Activated naive CD8-positive, alpha-beta T cell treated with anti-CD3 and anti-CD28 coated beads, Interleukin-2, amount 10 ng/mL, durations not matched to agents 7 days and 5 days (primary cell): ENCODE data around the gene SHLD2. TPM values are rescaled to one million over a fixed set of nuclear protein-coding genes. Genes with fewer than 3 reads are reported as not detected.
"Not testable (repeated sequence)": the region's sequence is repeated elsewhere in the genome, so short reads cannot be mapped to it uniquely, and the experiment has no call there.

ENCODE experiments used
- ATAC-seq: fragments of 150-1000 bp; cut with Tn5 transposase; one replicate; pipeline ENCODE4 v1.10.0; 2021; ENCODE audit warnings: low read depth, moderate library complexity
- POLR2A ChIA-PET: fragments of 350-600 bp; sonication (Branson Sonifier 250); formaldehyde crosslinking; loops from one replicate; lab custom pipeline; 2021; ENCODE audit warnings: antibody characterized with exemption; lab: Charles Lee
- DNase-seq: peaks from one replicate; pipeline ENCODE4 v3.0.0; 2021
- H3K27ac Mint-ChIP-seq: one replicate; pipeline ENCODE4 v1.8.0; 2022; ENCODE audit warnings: mild to moderate bottlenecking, mixed read lengths
- H3K27me3 Mint-ChIP-seq: one replicate; pipeline ENCODE4 v1.8.0; 2022; ENCODE audit warnings: mild to moderate bottlenecking, moderate library complexity, mixed read lengths
- H3K36me3 Mint-ChIP-seq: one replicate; pipeline ENCODE4 v1.8.0; 2021; ENCODE audit warnings: mild to moderate bottlenecking, mixed read lengths
- H3K4me1 Mint-ChIP-seq: one replicate; pipeline ENCODE4 v1.8.0; 2021; ENCODE audit warnings: mixed read lengths
- H3K4me3 Mint-ChIP-seq: one replicate; pipeline ENCODE4 v1.8.0; 2022; ENCODE audit warnings: mild to moderate bottlenecking, moderate library complexity, mixed read lengths
- H3K9me3 Mint-ChIP-seq: one replicate; pipeline ENCODE4 v1.8.0; 2021; ENCODE audit warnings: mixed read lengths
- total RNA-seq, 2 experiments: library from RNA; stranded (reverse); gene quantifications; one replicate each; pipeline ENCODE4 v1.2.3, GENCODE V29; 2021

The SHLD2 gene
- total RNA-seq, 2 experiments from 2014 or later, result 25.9 to 26.1 TPM

GRCh38 chr10:87072449-87072848 lies 22.6 kb upstream of the SHLD2 start:
- ATAC-seq (no peak), DNase-seq (no peak)
- Mint-ChIP-seq H3K9me3 (no peaks in the 10 kb centered on the region), H3K4me3 (no peak overlapping the region), H3K27ac (no peak overlapping the region), H3K4me1 (peaks cover 4% of the 10 kb centered on the region), H3K27me3 (no peaks in the 10 kb centered on the region), H3K36me3 (peaks cover 11% of the 10 kb centered on the region)
- POLR2A ChIA-PET, result no interaction called here

GRCh38 chr10:87076421-87076820 lies 18.6 kb upstream of the SHLD2 start:
- H3K9me3 Mint-ChIP-seq, DNase-seq, H3K4me1 Mint-ChIP-seq, ATAC-seq, H3K27ac Mint-ChIP-seq, POLR2A ChIA-PET, H3K4me3 Mint-ChIP-seq, H3K27me3 Mint-ChIP-seq: not testable (repeated sequence)
- H3K36me3 Mint-ChIP-seq, result peaks cover 18% of the 10 kb centered on the region

GRCh38 chr10:87079106-87079836 lies 15.7 kb upstream of the SHLD2 start:
- no peaks in the 10 kb centered on the region for H3K27me3 Mint-ChIP-seq
- H3K27ac Mint-ChIP-seq, result no peak overlapping the region
- DNase-seq (no peak), ATAC-seq (no peak)
- H3K9me3 Mint-ChIP-seq, result no peaks in the 10 kb centered on the region
- no peak overlapping the region for H3K4me3 Mint-ChIP-seq
- POLR2A ChIA-PET, result no interaction called here
- peaks cover 26% of the 10 kb centered on the region for H3K36me3 Mint-ChIP-seq
- peaks cover 23% of the 10 kb centered on the region for H3K4me1 Mint-ChIP-seq

- ATAC-seq, H3K9me3 Mint-ChIP-seq, POLR2A ChIA-PET, H3K4me3 Mint-ChIP-seq, H3K27me3 Mint-ChIP-seq, H3K27ac Mint-ChIP-seq, DNase-seq: not testable (repeated sequence)
- Mint-ChIP-seq H3K4me1 (peaks cover 31% of the 10 kb centered on the region), H3K36me3 (peaks cover 27% of the 10 kb centered on the region)
These were observed 14.4 kb upstream of the SHLD2 start for GRCh38 chr10:87080621-87081020.

- H3K4me3 Mint-ChIP-seq, H3K27ac Mint-ChIP-seq, H3K9me3 Mint-ChIP-seq, POLR2A ChIA-PET, DNase-seq, ATAC-seq, H3K27me3 Mint-ChIP-seq: not testable (repeated sequence)
- peaks cover 33% of the 10 kb centered on the region for H3K36me3 Mint-ChIP-seq
- H3K4me1 Mint-ChIP-seq, result peaks cover 31% of the 10 kb centered on the region
These were observed 13.4 kb upstream of the SHLD2 start for GRCh38 chr10:87081574-87081973.

- H3K27me3 Mint-ChIP-seq, ATAC-seq, DNase-seq, H3K9me3 Mint-ChIP-seq, H3K4me3 Mint-ChIP-seq, POLR2A ChIA-PET, H3K27ac Mint-ChIP-seq: not testable (repeated sequence)
- Mint-ChIP-seq H3K4me1 (peaks cover 33% of the 10 kb centered on the region), H3K36me3 (peaks cover 38% of the 10 kb centered on the region)
These were observed 12.8 kb upstream of the SHLD2 start for GRCh38 chr10:87082219-87082618.

GRCh38 chr10:87083576-87084290 lies 11.3 kb upstream of the SHLD2 start:
- POLR2A ChIA-PET, result interaction anchor here (1.1 kb wide), 1 partner anchor 9 kb away, joined by 3 read pairs; no protein-coding TSS in a partner anchor
- Mint-ChIP-seq H3K36me3 (peaks cover 38% of the 10 kb centered on the region), H3K4me3 (peak overlapping the region; percentile 16), H3K4me1 (peaks cover 32% of the 10 kb centered on the region)
- DNase-seq, H3K9me3 Mint-ChIP-seq, H3K27me3 Mint-ChIP-seq, H3K27ac Mint-ChIP-seq: not testable (repeated sequence)
- peak; percentile 19 for ATAC-seq

- H3K27ac Mint-ChIP-seq, DNase-seq, H3K4me3 Mint-ChIP-seq, H3K27me3 Mint-ChIP-seq, H3K9me3 Mint-ChIP-seq: not testable (repeated sequence)
- H3K4me1 Mint-ChIP-seq, result peaks cover 32% of the 10 kb centered on the region
- POLR2A ChIA-PET, result interaction anchor here (1.1 kb wide), 1 partner anchor 9 kb away, joined by 3 read pairs; no protein-coding TSS in a partner anchor
- peaks cover 42% of the 10 kb centered on the region for H3K36me3 Mint-ChIP-seq
- peak; percentile 21 for ATAC-seq
These were observed 10.7 kb upstream of the SHLD2 start for GRCh38 chr10:87084291-87084782.

GRCh38 chr10:87085537-87085936 lies 9.5 kb upstream of the SHLD2 start:
- ATAC-seq (no peak), DNase-seq (no peak)
- Mint-ChIP-seq H3K4me1 (peaks cover 37% of the 10 kb centered on the region), H3K27ac (no peak overlapping the region), H3K4me3 (no peak overlapping the region), H3K9me3 (no peaks in the 10 kb centered on the region), H3K27me3 (no peaks in the 10 kb centered on the region), H3K36me3 (peaks cover 44% of the 10 kb centered on the region)
- POLR2A ChIA-PET, result interaction anchor here (1.6 kb wide), 1 partner anchor 10 kb away, joined by 5 read pairs; the partner anchor contains the start of gene SHLD2

- POLR2A ChIA-PET, result no interaction called here
- Mint-ChIP-seq H3K27ac (no peak overlapping the region), H3K4me3 (no peak overlapping the region), H3K36me3 (peaks cover 26% of the 10 kb centered on the region), H3K27me3 (no peaks in the 10 kb centered on the region), H3K9me3 (no peaks in the 10 kb centered on the region), H3K4me1 (peaks cover 40% of the 10 kb centered on the region)
- no peak for ATAC-seq
- no peak for DNase-seq
These were observed 5.3 kb upstream of the SHLD2 start for GRCh38 chr10:87089746-87090145.

- H3K27ac Mint-ChIP-seq, result no peak overlapping the region
- peaks cover 23% of the 10 kb centered on the region for H3K36me3 Mint-ChIP-seq
- H3K4me1 Mint-ChIP-seq, result peaks cover 38% of the 10 kb centered on the region
- no peaks in the 10 kb centered on the region for H3K27me3 Mint-ChIP-seq
- H3K4me3 Mint-ChIP-seq, result no peak overlapping the region
- POLR2A ChIA-PET, result no interaction called here
- ATAC-seq (no peak), DNase-seq (no peak)
- no peaks in the 10 kb centered on the region for H3K9me3 Mint-ChIP-seq
These were observed 4.2 kb upstream of the SHLD2 start for GRCh38 chr10:87090779-87091178.

- ATAC-seq (no peak), DNase-seq (no peak)
- H3K27me3 Mint-ChIP-seq, result no peaks in the 10 kb centered on the region
- H3K4me1 Mint-ChIP-seq, result peaks cover 33% of the 10 kb centered on the region
- H3K4me3 Mint-ChIP-seq, result peak overlapping the region; percentile 97
- H3K36me3 Mint-ChIP-seq, result peaks cover 12% of the 10 kb centered on the region
- peak overlapping the region; percentile 93 for H3K27ac Mint-ChIP-seq
- POLR2A ChIA-PET, result interaction anchor here (1.3 kb wide), 2 partner anchors 8 to 124 kb away, joined by 3 read pairs; no protein-coding TSS in a partner anchor
- H3K9me3 Mint-ChIP-seq, result no peaks in the 10 kb centered on the region
These were observed 2.6 kb upstream of the SHLD2 start for GRCh38 chr10:87092376-87092860.

GRCh38 chr10:87092861-87093631 lies 2.0 kb upstream of the SHLD2 start:
- H3K27me3 Mint-ChIP-seq, result no peaks in the 10 kb centered on the region
- H3K4me1 Mint-ChIP-seq, result peaks cover 35% of the 10 kb centered on the region
- peak overlapping the region; percentile 97 for H3K4me3 Mint-ChIP-seq
- H3K27ac Mint-ChIP-seq, result peak overlapping the region; percentile 93
- H3K36me3 Mint-ChIP-seq, result peaks cover 9% of the 10 kb centered on the region
- POLR2A ChIA-PET, result interaction anchor here (0.6 to 1.3 kb wide), 3 partner anchors 9 to 702 kb away, joined by 3 to 6 read pairs (median 3); no protein-coding TSS in a partner anchor
- no peak for DNase-seq
- ATAC-seq, result no peak
- H3K9me3 Mint-ChIP-seq, result no peaks in the 10 kb centered on the region
